Body of pancreas (tissue), 4 donors: Measurements from ENCODE around the gene SLC11A2. TPM values are rescaled to one million over a fixed set of nuclear protein-coding genes. Genes with fewer than 3 reads are reported as not detected.
"Not testable (repeated sequence)": the region's sequence is repeated elsewhere in the genome, so short reads cannot be mapped to it uniquely, and the experiment has no call there.

Experiments used
- ATAC-seq: fragments of 150-250 bp; one replicate; pipeline ENCODE4 v1.9.1; 2016
- DNase-seq, 4 donors: peaks; one replicate each; pipeline ENCODE4 v3.0.0-alpha.2; 2019
- H3K27ac ChIP-seq, 4 donors: fragments of 200-600 bp; sonication (generic); 1 replicate in 3 of 4; 2 replicates in 1 of 4; pipeline versions ENCODE4 v1.5.1 to v1.6.1; 2016 to 2019; ENCODE audit warnings: mild to moderate bottlenecking in 1 of 4, mixed read lengths in 1 of 4, moderate library complexity in 1 of 4
- H3K27me3 ChIP-seq, 2 donors: fragments of 200-600 bp; sonication (generic); one replicate each; pipeline ENCODE4 v1.6.0; 2016; ENCODE audit warnings: mild to moderate bottlenecking in 1 of 2
- H3K36me3 ChIP-seq, 2 donors: fragments of 200-600 bp; sonication (generic); replicated peaks in 1 of 2; 2 replicates each; pipeline ENCODE4 v1.5.1; 2016; ENCODE audit warnings: low read depth in 2 of 2; ENCODE audit not compliant: insufficient read depth in 1 of 2
- H3K4me1 ChIP-seq: fragments of 200-600 bp; sonication (generic); one replicate; pipeline ENCODE4 v1.6.0; 2016
- H3K4me3 ChIP-seq, 2 donors: fragments of 200-600 bp; sonication (generic); 1 replicate in 1 of 2; 2 replicates in 1 of 2; pipeline ENCODE4 v1.5.1; 2016 to 2019
- H3K9me3 ChIP-seq, 3 donors: fragments of 200-600 bp; sonication (generic); 1 replicate in 2 of 3; 2 replicates in 1 of 3; pipeline ENCODE4 v1.5.1; 2016
- CTCF ChIP-seq, 7 experiments: fragments of 450-650 bp in 4 of 7; fragments of 200-600 bp in 3 of 7; sonication (generic) in 3 of 7; IDR thresholded peaks; one replicate each; pipeline ENCODE4 v1.5.1; 2016 to 2019; ENCODE audit warnings: antibody characterized with exemption in 7 of 7
- POLR2A ChIP-seq, 3 donors: fragments of 450-650 bp; IDR thresholded peaks; one replicate each; pipeline ENCODE4 v1.6.1; 2016; ENCODE audit warnings: antibody characterized with exemption in 3 of 3, mild to moderate bottlenecking in 2 of 3
- WGBS, 2 donors: methylation state at CpG; one replicate each; pipeline ENCODE4 v1.1.5; 2017; 5-methylcytosine and 5-hydroxymethylcytosine counted together
- intact Hi-C: fragments of 100-400 bp; cut with DNase I; formaldehyde crosslinking; loops from one replicate; pipeline ENCODE4 v1.15.1; 2023
- total RNA-seq, 2 donors: library from RNA; depleted of rRNA; stranded (reverse); fragments of >200 nt; gene quantifications; one replicate each; pipeline ENCODE4 v1.1.0, GENCODE V29; 2016

Gene SLC11A2
- total RNA-seq, 2 donors from 2014 or later, result 53.2 to 55.0 TPM

GRCh38 chr12:51018956-51019355 lies 7.2 kb downstream of the SLC11A2 start:
- Histone ChIP-seq H3K4me1 (peaks cover 46% of the 10 kb centered on the region), H3K27ac (no peak overlapping the region), H3K27me3 (no peaks in the 10 kb centered on the region), H3K36me3 (no peaks in the 10 kb centered on the region), H3K4me3 (no peak overlapping the region), H3K9me3 (no peaks in the 10 kb centered on the region)
- no peak for ATAC-seq
- no peak for DNase-seq
- WGBS, 2 donors, result 85 to 91% methylated on average over 2 of the region's 2 CpGs
- intact Hi-C loops, result no loop called here
- TF ChIP-seq POLR2A (IDR thresholded peaks at IDR 0.05) (no peak), CTCF (IDR thresholded peaks at IDR 0.05) (no peak)

- intact Hi-C loops, result no loop called here
- Histone ChIP-seq H3K9me3 (no peaks in the 10 kb centered on the region), H3K4me1 (peaks cover 46% of the 10 kb centered on the region), H3K27ac (no peak overlapping the region), H3K27me3 (no peaks in the 10 kb centered on the region), H3K4me3 (no peak overlapping the region), H3K36me3 (no peaks in the 10 kb centered on the region)
- DNase-seq (no peak), ATAC-seq (no peak)
- TF ChIP-seq CTCF (IDR thresholded peaks at IDR 0.05), result no peak
- no peak for TF ChIP-seq POLR2A (IDR thresholded peaks at IDR 0.05)
Observed at GRCh38 chr12:51017452-51017851, 8.7 kb downstream of the SLC11A2 start.

GRCh38 chr12:51014467-51014866 lies 11.7 kb downstream of the SLC11A2 start:
- H3K4me3 ChIP-seq, H3K36me3 ChIP-seq, DNase-seq, H3K27me3 ChIP-seq, intact Hi-C loops, H3K27ac ChIP-seq, H3K9me3 ChIP-seq, ATAC-seq: not testable (repeated sequence)
- 89 to 90% methylated on average over 9 of the region's 9 CpGs for WGBS, 2 donors
- peaks cover 35% of the 10 kb centered on the region for H3K4me1 ChIP-seq

- Histone ChIP-seq H3K36me3 (no peaks in the 10 kb centered on the region), H3K9me3 (no peaks in the 10 kb centered on the region), H3K27ac (no peak overlapping the region), H3K4me3 (no peak overlapping the region), H3K4me1 (peaks cover 37% of the 10 kb centered on the region), H3K27me3 (no peaks in the 10 kb centered on the region)
- ATAC-seq (no peak), DNase-seq (no peak)
- no peak for TF ChIP-seq POLR2A (IDR thresholded peaks at IDR 0.05)
- TF ChIP-seq CTCF (IDR thresholded peaks at IDR 0.05), result no peak
- intact Hi-C loops, result no loop called here
- 90 to 94% methylated on average over 7 of the region's 7 CpGs for WGBS, 2 donors
Observed at GRCh38 chr12:51013441-51013840, 12.7 kb downstream of the SLC11A2 start.

GRCh38 chr12:51012570-51013236 lies 13.5 kb downstream of the SLC11A2 start:
- H3K4me1 ChIP-seq, result peaks cover 33% of the 10 kb centered on the region
- H3K9me3 ChIP-seq, result no peaks in the 10 kb centered on the region
- no peaks in the 10 kb centered on the region for H3K27me3 ChIP-seq
- 49 to 68% methylated on average over 5 of the region's 5 CpGs for WGBS, 2 donors
- no peak overlapping the region for H3K4me3 ChIP-seq
- TF ChIP-seq POLR2A (IDR thresholded peaks at IDR 0.05), result no peak
- no peak for TF ChIP-seq CTCF (IDR thresholded peaks at IDR 0.05)
- ATAC-seq (no peak), DNase-seq (no peak)
- no peaks in the 10 kb centered on the region for H3K36me3 ChIP-seq
- H3K27ac ChIP-seq, result no peak overlapping the region
- intact Hi-C loops, result no loop called here
